ENCODE data around the gene CLK4.

GRCh38 chr5:178625679-178626483 is 969 bp downstream of the CLK4 start:
- TF ChIP-seq CTCF (IDR thresholded peaks at IDR 0.05; ENCODE audit: low read length) (no peak), EZH2 (IDR thresholded peaks at IDR 0.05; ENCODE audit: borderline replicate concordance, low read length) (no peak)
